ENCODE measurements around the gene RRBP1. TPM values are rescaled to one million over a fixed set of nuclear protein-coding genes. Genes with fewer than 3 reads are reported as not detected.

The RRBP1 gene
- total and polyA plus RNA-seq, 12 donors, result 23.5 to 71.3 (median 29.7) TPM

- DNase-seq (no peak), ATAC-seq (no peak)
- intact Hi-C loops (cut with DNase I), result no loop called here
- peaks cover 0 to 8% (median 0%) of the 10 kb centered on the region in 9 donors for H3K36me3 ChIP-seq
- H3K27me3 ChIP-seq, result no peaks in the 10 kb centered on the region
- H3K27ac ChIP-seq, result no peak overlapping the region
- TF ChIP-seq CTCF (IDR thresholded peaks at IDR 0.05), result no peak
- no peaks in the 10 kb centered on the region for H3K9me3 ChIP-seq
- no peak overlapping the region for H3K4me3 ChIP-seq
- H3K4me1 ChIP-seq, result peaks cover 0 to 84% (median 40%) of the 10 kb centered on the region in 9 donors
These were observed 97.4 kb downstream of the RRBP1 start for GRCh38 chr20:17584689-17585088.

- TF ChIP-seq CTCF (IDR thresholded peaks at IDR 0.05), result no peak
- 93 to 94% methylated on average over 3 of the region's 3 CpGs for whole genome bisulfite sequencing, 2 donors
- no peak for DNase-seq
- ATAC-seq, result no peak
- intact Hi-C loops (cut with DNase I), result no loop called here
- Histone ChIP-seq H3K27ac (peak overlapping the region in 1 of 10 donors; percentile 32), H3K36me3 (peaks cover 0 to 8% (median 0%) of the 10 kb centered on the region in 9 donors), H3K4me3 (no peak overlapping the region), H3K9me3 (no peaks in the 10 kb centered on the region), H3K27me3 (no peaks in the 10 kb centered on the region), H3K4me1 (peaks cover 0 to 84% (median 39%) of the 10 kb centered on the region in 9 donors)
These were observed 98.9 kb downstream of the RRBP1 start for GRCh38 chr20:17583126-17583525.

- H3K4me1 ChIP-seq, result peaks cover 5 to 84% (median 44%) of the 10 kb centered on the region in 9 donors
- ATAC-seq (no peak), DNase-seq (no peak)
- intact Hi-C loops (cut with DNase I), result no loop called here
- H3K4me3 ChIP-seq, result no peak overlapping the region
- H3K9me3 ChIP-seq, result no peaks in the 10 kb centered on the region
- H3K27me3 ChIP-seq, result no peaks in the 10 kb centered on the region
- WGBS, 2 donors, result 97 to 98% methylated on average over 2 of the region's 2 CpGs
- TF ChIP-seq CTCF (IDR thresholded peaks at IDR 0.05), result no peak
- no peak overlapping the region for H3K27ac ChIP-seq
- H3K36me3 ChIP-seq, result peaks cover 0 to 14% (median 0%) of the 10 kb centered on the region in 9 donors
These were observed 101.1 kb downstream of the RRBP1 start for GRCh38 chr20:17580895-17581294.

- no peak overlapping the region for H3K27ac ChIP-seq
- H3K4me1 ChIP-seq, result peaks cover 5 to 84% (median 45%) of the 10 kb centered on the region in 9 donors
- H3K27me3 ChIP-seq, result no peaks in the 10 kb centered on the region
- no peak overlapping the region for H3K4me3 ChIP-seq
- no peak for TF ChIP-seq CTCF (IDR thresholded peaks at IDR 0.05)
- DNase-seq (no peak), ATAC-seq (no peak)
- WGBS, 2 donors, result 88 to 91% methylated on average over 4 of the region's 4 CpGs
- intact Hi-C loops (cut with DNase I), result no loop called here
- peaks cover 0 to 14% (median 0%) of the 10 kb centered on the region in 9 donors for H3K36me3 ChIP-seq
- no peaks in the 10 kb centered on the region for H3K9me3 ChIP-seq
These were observed 102.5 kb downstream of the RRBP1 start for GRCh38 chr20:17579369-17580039.
